Prostate gland (tissue), 2 donors: ENCODE measurements around the gene KCTD8. TPM values are rescaled to one million over a fixed set of nuclear protein-coding genes. Genes with fewer than 3 reads are reported as not detected.

ENCODE experiments used
- DNase-seq: peaks from one replicate; pipeline ENCODE4 v3.0.0-alpha.2; 2019; ENCODE audit warnings: low spot score
- H3K27ac ChIP-seq, 2 donors: fragments of 200-600 bp; sonication (generic); 2 replicates each; pipeline ENCODE4 v1.5.1; 2017 to 2019
- H3K27me3 ChIP-seq: fragments of 200-600 bp; sonication (generic); replicated peaks from 2 replicates; pipeline ENCODE4 v1.5.1; 2019; ENCODE audit not compliant: insufficient read depth
- H3K36me3 ChIP-seq, 2 donors: fragments of 200-600 bp; sonication (generic); 1 replicate in 1 of 2; 2 replicates in 1 of 2; pipeline versions ENCODE4 v1.5.1 to v1.8.1; 2017 to 2019
- H3K4me1 ChIP-seq: fragments of 200-600 bp; sonication (generic); replicated peaks from 2 replicates; pipeline ENCODE4 v1.5.1; 2019
- H3K4me3 ChIP-seq, 2 donors: fragments of 200-600 bp; sonication (generic); 2 replicates each; pipeline ENCODE4 v1.5.1; 2017 to 2019
- H3K9me3 ChIP-seq: fragments of 200-600 bp; sonication (generic); 2 replicates; pipeline ENCODE4 v1.5.1; 2017
- CTCF ChIP-seq, 4 experiments: fragments of 200-600 bp in 2 of 4; fragments of 450-650 bp in 2 of 4; sonication (generic) in 2 of 4; IDR thresholded peaks; 1 replicate in 3 of 4; 2 replicates in 1 of 4; pipeline ENCODE4 v1.5.1; 2016 to 2019; ENCODE audit warnings: antibody characterized with exemption in 4 of 4, mild to moderate bottlenecking in 2 of 4, moderate library complexity in 2 of 4
- POLR2A ChIP-seq: fragments of 450-650 bp; IDR thresholded peaks from one replicate; pipeline ENCODE4 v1.6.1; 2016; ENCODE audit warnings: antibody characterized with exemption, mild to moderate bottlenecking
- POLR2AphosphoS5 ChIP-seq: sonication (generic); formaldehyde crosslinking; IDR thresholded peaks from one replicate; pipeline ENCODE4 v1.6.1; 2017; ENCODE audit warnings: antibody characterized with exemption
- WGBS: methylation state at CpG from one replicate; pipeline ENCODE4 v1.1.5; 2018; 5-methylcytosine and 5-hydroxymethylcytosine counted together
- intact Hi-C: fragments of 100-400 bp; cut with DNase I; formaldehyde crosslinking; loops from one replicate; pipeline ENCODE4 v1.14.2; 2022
- total RNA-seq, 2 donors: library from RNA; depleted of rRNA; stranded (reverse); fragments of >200 nt; gene quantifications; one replicate each; pipeline ENCODE4 v1.1.0, GENCODE V29; 2016

Gene KCTD8
- total RNA-seq, 2 donors from 2014 or later = 0.46 to 1.9 TPM

- no peaks in the 10 kb centered on the region for H3K4me1 ChIP-seq
- H3K4me3 ChIP-seq = no peak overlapping the region
- no peaks in the 10 kb centered on the region for H3K36me3 ChIP-seq
- intact Hi-C loops = no loop called here
- WGBS = 95% methylated on average over 2 of the region's 2 CpGs
- TF ChIP-seq CTCF (IDR thresholded peaks at IDR 0.05) = no peak
- TF ChIP-seq POLR2A = no peak
- no peak for DNase-seq
- H3K27ac ChIP-seq = no peak overlapping the region
- no peaks in the 10 kb centered on the region for H3K9me3 ChIP-seq
- no peaks in the 10 kb centered on the region for H3K27me3 ChIP-seq
Observed at GRCh38 chr4:44421330-44422065, 27.1 kb downstream of the KCTD8 start.

- no peaks in the 10 kb centered on the region for H3K27me3 ChIP-seq
- 93% methylated on average over 1 of the region's 1 CpG for WGBS
- TF ChIP-seq POLR2AphosphoS5 (no peak), CTCF (IDR thresholded peaks at IDR 0.05) (no peak), POLR2A (no peak)
- no peak overlapping the region for H3K27ac ChIP-seq
- intact Hi-C loops = no loop called here
- H3K4me3 ChIP-seq = no peak overlapping the region
- no peak for DNase-seq
- no peaks in the 10 kb centered on the region for H3K36me3 ChIP-seq
- H3K4me1 ChIP-seq = no peaks in the 10 kb centered on the region
- no peaks in the 10 kb centered on the region for H3K9me3 ChIP-seq
Observed at GRCh38 chr4:44415251-44415650, 33.4 kb downstream of the KCTD8 start.

GRCh38 chr4:44368413-44369167 is 80.0 kb downstream of the KCTD8 start:
- intact Hi-C loops = no loop called here
- 84% methylated on average over 3 of the region's 3 CpGs for WGBS
- Histone ChIP-seq H3K4me3 (no peak overlapping the region), H3K27ac (no peak overlapping the region), H3K4me1 (no peaks in the 10 kb centered on the region), H3K36me3 (no peaks in the 10 kb centered on the region), H3K27me3 (no peaks in the 10 kb centered on the region), H3K9me3 (no peaks in the 10 kb centered on the region)
- no peak for DNase-seq
- TF ChIP-seq POLR2AphosphoS5 = no peak
- TF ChIP-seq POLR2A = no peak
- no peak for TF ChIP-seq CTCF (IDR thresholded peaks at IDR 0.05)

- Histone ChIP-seq H3K36me3 (no peaks in the 10 kb centered on the region), H3K4me1 (no peaks in the 10 kb centered on the region), H3K27ac (no peak overlapping the region), H3K27me3 (no peaks in the 10 kb centered on the region), H3K4me3 (no peak overlapping the region), H3K9me3 (no peaks in the 10 kb centered on the region)
- TF ChIP-seq POLR2AphosphoS5 (no peak), POLR2A (no peak), CTCF (IDR thresholded peaks at IDR 0.05) (no peak)
- intact Hi-C loops = no loop called here
- DNase-seq = no peak
- WGBS = 94% methylated on average over 3 of the region's 3 CpGs
Observed at GRCh38 chr4:44354172-44354571, 94.4 kb downstream of the KCTD8 start.
